Adrenal gland (tissue), 12 donors: Measurements from ENCODE around the gene LRIF1. TPM values are rescaled to one million over a fixed set of nuclear protein-coding genes. Genes with fewer than 3 reads are reported as not detected.

Experiments used
- DNase-seq, 7 donors: peaks; one replicate each; pipeline ENCODE4 v3.0.0-alpha.2; 2019 to 2020
- H3K27ac ChIP-seq, 5 donors: fragments of 200-600 bp; sonication (generic) in 4 of 5; 1 replicate in 3 of 5; 2 replicates in 2 of 5; pipeline versions ENCODE4 v1.5.1 to v1.8.0; 2016 to 2020; ENCODE audit warnings: mild to moderate bottlenecking in 1 of 5
- H3K27me3 ChIP-seq: fragments of 200-600 bp; 2 replicates; pipeline ENCODE4 v1.8.0; 2021
- H3K36me3 ChIP-seq, 2 donors: fragments of 200-600 bp; replicated peaks in 1 of 2; 1 replicate in 1 of 2; 2 replicates in 1 of 2; pipeline versions ENCODE4 v1.5.1 to v1.8.0; 2018 to 2022
- H3K4me1 ChIP-seq, 2 donors: fragments of 200-600 bp; replicated peaks in 1 of 2; 1 replicate in 1 of 2; 2 replicates in 1 of 2; pipeline versions ENCODE4 v1.5.1 to v1.8.0; 2018 to 2021
- H3K4me3 ChIP-seq, 4 donors: fragments of 200-600 bp; sonication (generic) in 3 of 4; one replicate each; pipeline ENCODE4 v1.5.1; 2016 to 2018
- H3K9me3 ChIP-seq, 3 donors: fragments of 200-600 bp; sonication (generic) in 1 of 3; replicated peaks in 1 of 3; 1 replicate in 2 of 3; 2 replicates in 1 of 3; pipeline versions ENCODE4 v1.5.1 to v1.8.0; 2016 to 2021
- CTCF ChIP-seq, 6 experiments: fragments of 450-650 bp in 4 of 6; fragments of 200-600 bp in 2 of 6; sonication (generic) in 1 of 6; IDR thresholded peaks; 1 replicate in 5 of 6; 2 replicates in 1 of 6; pipeline versions ENCODE4 v1.5.1 to v1.8.0; 2016 to 2021; ENCODE audit warnings: antibody characterized with exemption in 6 of 6, mild to moderate bottlenecking in 2 of 6, moderate library complexity in 1 of 6
- POLR2A ChIP-seq, 2 donors: fragments of 450-650 bp; IDR thresholded peaks; one replicate each; pipeline ENCODE4 v1.6.1; 2017; ENCODE audit warnings: antibody characterized with exemption in 2 of 2, mild to moderate bottlenecking in 2 of 2, moderate library complexity in 1 of 2
- WGBS, 4 donors: extraction: QIAGEN DNeasy Blood & Tissue Kit in 2 of 4; methylation state at CpG; one replicate each; pipeline versions ENCODE4 v1.1.5 to v1.1.7; 2013 to 2017; 5-methylcytosine and 5-hydroxymethylcytosine counted together
- intact Hi-C, 2 donors: fragments of 100-400 bp; cut with DNase I; formaldehyde crosslinking; loops; one replicate each; pipeline versions ENCODE4 v1.14.1 to v1.15.0; 2022 to 2023
- polyA plus RNA-seq, 3 donors: library from polyadenylated mRNA; stranded (reverse); fragments of 200-250 nt in 2 of 3; fragments of 350-450 nt in 1 of 3; fragmentation: Illumina TruSeq in 1 of 3; extraction: RNeasy Lipid Tissue Mini Kit (QIAGEN cat#74804) in 1 of 3; gene quantifications; one replicate each; pipeline ENCODE4 v1.2.3, GENCODE V29; 2013 to 2014
- total RNA-seq, 9 donors: library from RNA; depleted of rRNA in 4 of 9; stranded (reverse); fragments of >200 nt in 4 of 9; fragments of 120-200 nt in 1 of 9; fragmentation: NEBNext Ultra II Directional in 1 of 9; extraction: Animal tissue kit (Norgen Biotek cat#: 25700) in 1 of 9; gene quantifications; one replicate each; pipeline versions ENCODE4 v1.1.0 to v1.2.4, GENCODE V29; 2013 to 2023
- donor health status: healthy with polysubstance abuse.
- donor health status: Bipolar disorder and iron deficiency.
- donor health status: DM: yes; HTN: yes; CAD: no.
- donor health status: DM: no; HTN: no; CAD: no.
- donor health status: DM: no; HTN: no; CAD: no.
- donor health status: DM: yes; HTN: yes; CAD: no.

The LRIF1 gene
- total and polyA plus RNA-seq, 12 donors = 5.8 to 20.5 (median 9.1) TPM

- Histone ChIP-seq H3K27me3 (peaks cover 4% of the 10 kb centered on the region), H3K36me3 (no peaks in the 10 kb centered on the region), H3K9me3 (no peaks in the 10 kb centered on the region), H3K4me3 (no peak overlapping the region), H3K27ac (no peak overlapping the region), H3K4me1 (no peaks in the 10 kb centered on the region)
- no peak for DNase-seq
- TF ChIP-seq POLR2A (IDR thresholded peaks at IDR 0.05) (no peak), CTCF (IDR thresholded peaks at IDR 0.05) (no peak)
- 75 to 82% (median 82%) methylated on average over 2 of the region's 2 CpGs for WGBS, 4 donors
- intact Hi-C loops = no loop called here
Observed at GRCh38 chr1:110979154-110979553, 15.4 kb upstream of the LRIF1 start.

GRCh38 chr1:110976089-110976488 is 12.4 kb upstream of the LRIF1 start:
- intact Hi-C loops = no loop called here
- no peaks in the 10 kb centered on the region for H3K27me3 ChIP-seq
- no peaks in the 10 kb centered on the region for H3K36me3 ChIP-seq
- no peak overlapping the region for H3K4me3 ChIP-seq
- no peak overlapping the region for H3K27ac ChIP-seq
- no peak for TF ChIP-seq POLR2A (IDR thresholded peaks at IDR 0.05)
- no peak for TF ChIP-seq CTCF (IDR thresholded peaks at IDR 0.05)
- H3K4me1 ChIP-seq = no peaks in the 10 kb centered on the region
- no peak for DNase-seq
- 82 to 89% (median 85%) methylated on average over 3 of the region's 3 CpGs for WGBS, 4 donors
- no peaks in the 10 kb centered on the region for H3K9me3 ChIP-seq

GRCh38 chr1:110975265-110975664 is 11.5 kb upstream of the LRIF1 start:
- Histone ChIP-seq H3K36me3 (no peaks in the 10 kb centered on the region), H3K9me3 (no peaks in the 10 kb centered on the region), H3K27me3 (no peaks in the 10 kb centered on the region), H3K4me3 (no peak overlapping the region), H3K27ac (no peak overlapping the region), H3K4me1 (no peaks in the 10 kb centered on the region)
- TF ChIP-seq POLR2A (IDR thresholded peaks at IDR 0.05) (no peak), CTCF (IDR thresholded peaks at IDR 0.05) (no peak)
- no peak for DNase-seq
- intact Hi-C loops = no loop called here
- 38 to 74% (median 51%) methylated on average over 1 of the region's 1 CpG for WGBS, 4 donors

- intact Hi-C loops = no loop called here
- TF ChIP-seq POLR2A (IDR thresholded peaks at IDR 0.05) (no peak), CTCF (IDR thresholded peaks at IDR 0.05) (no peak)
- WGBS, 4 donors = 48 to 58% (median 49%) methylated on average over 1 of the region's 1 CpG
- DNase-seq = no peak
- peaks cover 24% of the 10 kb centered on the region for H3K27me3 ChIP-seq
- peaks cover 0 to 4% (median 0%) of the 10 kb centered on the region in 3 donors for H3K9me3 ChIP-seq
- no peak overlapping the region for H3K27ac ChIP-seq
- peaks cover 0 to 9% of the 10 kb centered on the region in 2 donors for H3K4me1 ChIP-seq
- H3K36me3 ChIP-seq = no peaks in the 10 kb centered on the region
- H3K4me3 ChIP-seq = no peak overlapping the region
Observed at GRCh38 chr1:110967256-110967655, 3.5 kb upstream of the LRIF1 start.
